ENCODE results near the gene ARPP21. TPM values are rescaled to one million over a fixed set of nuclear protein-coding genes. Genes with fewer than 3 reads are reported as not detected.

The ARPP21 gene
- total RNA-seq, 1 donor from 2014 or later: not detected

GRCh38 chr3:35658686-35659085 is 19.4 kb downstream of the ARPP21 start:
- ChIA-PET CTCF (no interaction called here), POLR2A (no interaction called here)
- no peaks in the 10 kb centered on the region for H3K9me3 Mint-ChIP-seq
- ATAC-seq (ENCODE audit: low read depth) (no peak), DNase-seq (no peak)
- H3K4me1 Mint-ChIP-seq: peaks cover 2% of the 10 kb centered on the region
- no peaks in the 10 kb centered on the region for H3K27me3 Mint-ChIP-seq
- intact Hi-C loops (cut with micrococcal nuclease): loop anchor here (5.0 kb wide), 1 partner anchor 1776 kb away; no protein-coding TSS in a partner anchor
- no peak overlapping the region for H3K4me3 Mint-ChIP-seq
- H3K27ac Mint-ChIP-seq: no peak overlapping the region
- no peaks in the 10 kb centered on the region for H3K36me3 Mint-ChIP-seq (ENCODE audit: low read depth)
- TF ChIP-seq CTCF (IDR thresholded peaks at IDR 0.05): no peak

GRCh38 chr3:35659768-35660167 is 20.4 kb downstream of the ARPP21 start:
- H3K4me3 Mint-ChIP-seq: no peak overlapping the region
- ChIA-PET POLR2A (no interaction called here), CTCF (no interaction called here)
- no peaks in the 10 kb centered on the region for H3K9me3 Mint-ChIP-seq
- DNase-seq (no peak), ATAC-seq (ENCODE audit: low read depth) (no peak)
- TF ChIP-seq CTCF (IDR thresholded peaks at IDR 0.05): no peak
- H3K36me3 Mint-ChIP-seq (ENCODE audit: low read depth): no peaks in the 10 kb centered on the region
- intact Hi-C loops (cut with micrococcal nuclease): loop anchor here (5.0 kb wide), 1 partner anchor 1777 kb away; no protein-coding TSS in a partner anchor
- no peak overlapping the region for H3K27ac Mint-ChIP-seq
- no peaks in the 10 kb centered on the region for H3K27me3 Mint-ChIP-seq
- H3K4me1 Mint-ChIP-seq: peaks cover 3% of the 10 kb centered on the region

- intact Hi-C loops (cut with micrococcal nuclease): no loop called here
- CTCF ChIA-PET: no interaction called here
These were observed 24.1 kb downstream of the ARPP21 start for GRCh38 chr3:35663471-35663870.

GRCh38 chr3:35664460-35664919 is 25.2 kb downstream of the ARPP21 start:
- Mint-ChIP-seq H3K4me3 (no peak overlapping the region), H3K27me3 (no peaks in the 10 kb centered on the region), H3K4me1 (peaks cover 6% of the 10 kb centered on the region), H3K9me3 (no peaks in the 10 kb centered on the region), H3K36me3 (ENCODE audit: low read depth) (no peaks in the 10 kb centered on the region), H3K27ac (no peak overlapping the region)
- TF ChIP-seq CTCF (IDR thresholded peaks at IDR 0.05): no peak
- CTCF ChIA-PET: no interaction called here
- intact Hi-C loops (cut with micrococcal nuclease): no loop called here
- POLR2A ChIA-PET: interaction anchor here (0.6 kb wide), 1 partner anchor 35 kb away, joined by 10 read pairs; no protein-coding TSS in a partner anchor
- DNase-seq (peak; percentile 14), ATAC-seq (ENCODE audit: low read depth) (peak; percentile 28)

More at GRCh38 chr3:35663471-35663870, 24.1 kb downstream of the ARPP21 start:
- ATAC-seq (ENCODE audit: low read depth) (no peak), DNase-seq (no peak)
- POLR2A ChIA-PET: no interaction called here
- no peaks in the 10 kb centered on the region for H3K9me3 Mint-ChIP-seq
- H3K4me1 Mint-ChIP-seq: peaks cover 6% of the 10 kb centered on the region
- no peak for TF ChIP-seq CTCF (IDR thresholded peaks at IDR 0.05)
- no peaks in the 10 kb centered on the region for H3K27me3 Mint-ChIP-seq
- H3K27ac Mint-ChIP-seq: no peak overlapping the region
- no peaks in the 10 kb centered on the region for H3K36me3 Mint-ChIP-seq (ENCODE audit: low read depth)
- H3K4me3 Mint-ChIP-seq: no peak overlapping the region

- intact Hi-C loops (cut with micrococcal nuclease): no loop called here
- no peak for ATAC-seq (ENCODE audit: low read depth)
- POLR2A ChIA-PET: no interaction called here
- Mint-ChIP-seq H3K36me3 (ENCODE audit: low read depth) (no peaks in the 10 kb centered on the region), H3K4me3 (no peak overlapping the region), H3K27ac (no peak overlapping the region), H3K9me3 (no peaks in the 10 kb centered on the region), H3K27me3 (no peaks in the 10 kb centered on the region), H3K4me1 (peaks cover 6% of the 10 kb centered on the region)
- no peak for TF ChIP-seq CTCF (IDR thresholded peaks at IDR 0.05)
- CTCF ChIA-PET: no interaction called here
- no peak for DNase-seq
These were observed 26.2 kb downstream of the ARPP21 start for GRCh38 chr3:35665390-35666055.
